HG02642 (cell line): ENCODE results near the gene ATP1B3.
"Not testable (repeated sequence)": the region's sequence is repeated elsewhere in the genome, so short reads cannot be mapped to it uniquely, and the experiment has no call there.

Source experiments
- ATAC-seq: cut with Tn5 transposase; IDR thresholded peaks from one replicate; pipeline ENCODE4 v1.9.1; 2021; ENCODE audit warnings: mild to moderate bottlenecking; ENCODE audit not compliant: unreplicated experiment, poor library complexity

Gene ATP1B3

GRCh38 chr3:141876381-141876890 lies at the start of gene ATP1B3:
Gene ATP1B3, plus strand, starts transcription at chr3:141876643. Its CDS starts 159 bp downstream, at chr3:141876802.
- peak; percentile 83 for ATAC-seq

- ATAC-seq, result no peak
Measured at GRCh38 chr3:141828487-141828886, 48.0 kb upstream of the ATP1B3 start.

DNA sequence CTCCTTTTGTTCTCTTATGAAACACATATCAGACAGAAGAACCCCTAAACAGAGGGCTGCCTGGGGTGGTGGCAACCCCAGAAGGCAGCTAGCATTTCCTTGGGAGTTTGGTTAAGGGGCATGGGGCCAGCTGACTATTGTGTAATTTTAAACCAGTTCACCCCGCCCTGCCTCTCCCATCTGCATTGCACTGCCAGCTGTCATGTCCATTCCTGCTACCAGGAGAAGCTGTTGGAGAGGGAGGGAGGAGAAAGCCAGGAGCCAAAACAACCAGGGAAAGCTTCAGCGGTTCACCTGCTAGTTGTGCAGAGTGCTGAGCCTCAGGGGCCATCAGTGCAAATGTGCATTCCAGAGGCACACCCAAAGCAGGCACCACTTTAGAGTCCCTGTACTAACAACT lies 47.6 kb upstream of the ATP1B3 start:
- no peak for ATAC-seq

GRCh38 chr3:141830508-141830907 lies 45.9 kb upstream of the ATP1B3 start:
- no peak for ATAC-seq

DNA sequence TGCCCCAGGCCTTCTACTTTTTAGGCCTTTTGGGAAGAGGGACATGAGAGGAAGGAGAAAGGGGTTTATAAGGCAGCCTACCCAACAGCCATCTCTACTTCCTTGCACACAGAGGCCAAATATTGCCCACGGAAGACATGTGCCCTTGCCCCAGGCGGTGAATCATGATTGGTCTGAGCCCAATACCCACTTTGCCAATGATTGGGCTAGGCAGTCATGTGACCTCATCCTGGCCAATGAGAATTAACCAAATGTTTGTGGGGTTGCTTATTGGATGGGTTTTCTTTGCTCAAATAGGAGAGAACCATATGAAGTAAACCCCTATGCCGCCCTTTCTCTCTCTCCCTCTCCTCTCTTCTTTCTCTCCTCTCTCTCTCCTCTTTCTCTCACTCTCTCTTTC lies 42.2 kb upstream of the ATP1B3 start:
- ATAC-seq, result no peak

DNA sequence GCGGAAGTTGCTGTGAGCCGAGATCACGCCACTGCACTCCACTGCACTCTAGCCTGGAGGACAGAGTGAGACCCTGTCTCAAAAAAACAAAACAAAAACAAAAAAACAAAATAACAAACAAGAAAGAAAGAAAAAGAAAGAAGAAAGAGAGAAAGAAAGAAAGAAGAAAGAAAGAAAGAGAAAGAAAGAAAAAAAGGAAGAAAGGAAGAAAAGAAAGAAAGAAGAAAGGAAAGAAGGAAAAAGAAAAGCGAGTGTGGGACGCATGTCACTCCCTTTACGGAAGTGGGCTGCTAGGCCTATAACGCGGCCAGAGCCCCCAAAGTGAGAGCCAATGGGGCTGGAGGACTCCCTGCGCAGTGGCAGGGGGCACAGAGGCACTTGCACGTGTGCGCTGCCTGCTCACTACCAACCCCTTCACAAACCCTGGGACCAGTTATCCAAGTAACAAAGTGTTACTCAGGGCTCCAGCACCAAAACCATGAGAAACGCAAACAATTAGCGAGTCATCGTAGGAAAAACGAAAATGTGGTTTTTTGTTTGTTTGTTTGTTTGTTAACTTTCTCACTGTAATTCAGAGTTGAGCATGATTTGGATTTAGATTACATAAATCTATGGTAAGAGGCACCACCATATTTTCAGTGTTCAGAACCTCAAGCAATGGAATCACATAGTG lies 40.8 kb upstream of the ATP1B3 start:
- ATAC-seq, result no peak

DNA sequence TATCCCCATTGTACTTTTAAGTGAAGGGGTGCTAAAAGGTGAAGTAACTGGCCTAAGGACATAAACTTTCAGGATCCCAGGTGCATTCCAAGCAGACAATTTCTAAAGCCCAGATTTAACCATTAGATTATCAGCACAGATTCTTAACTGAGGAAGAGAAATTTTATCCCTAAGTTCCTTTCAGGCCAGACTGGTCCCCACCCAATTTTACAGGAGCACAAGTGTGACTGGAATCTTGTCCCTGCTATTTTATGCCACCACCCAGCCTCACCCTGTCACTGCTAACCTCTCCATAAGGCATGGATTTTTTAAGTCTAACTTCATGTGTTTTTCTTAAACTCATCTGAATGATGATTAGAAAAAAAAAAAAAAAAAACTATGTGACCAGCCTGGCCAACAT lies 37.1 kb upstream of the ATP1B3 start:
- no peak for ATAC-seq

DNA sequence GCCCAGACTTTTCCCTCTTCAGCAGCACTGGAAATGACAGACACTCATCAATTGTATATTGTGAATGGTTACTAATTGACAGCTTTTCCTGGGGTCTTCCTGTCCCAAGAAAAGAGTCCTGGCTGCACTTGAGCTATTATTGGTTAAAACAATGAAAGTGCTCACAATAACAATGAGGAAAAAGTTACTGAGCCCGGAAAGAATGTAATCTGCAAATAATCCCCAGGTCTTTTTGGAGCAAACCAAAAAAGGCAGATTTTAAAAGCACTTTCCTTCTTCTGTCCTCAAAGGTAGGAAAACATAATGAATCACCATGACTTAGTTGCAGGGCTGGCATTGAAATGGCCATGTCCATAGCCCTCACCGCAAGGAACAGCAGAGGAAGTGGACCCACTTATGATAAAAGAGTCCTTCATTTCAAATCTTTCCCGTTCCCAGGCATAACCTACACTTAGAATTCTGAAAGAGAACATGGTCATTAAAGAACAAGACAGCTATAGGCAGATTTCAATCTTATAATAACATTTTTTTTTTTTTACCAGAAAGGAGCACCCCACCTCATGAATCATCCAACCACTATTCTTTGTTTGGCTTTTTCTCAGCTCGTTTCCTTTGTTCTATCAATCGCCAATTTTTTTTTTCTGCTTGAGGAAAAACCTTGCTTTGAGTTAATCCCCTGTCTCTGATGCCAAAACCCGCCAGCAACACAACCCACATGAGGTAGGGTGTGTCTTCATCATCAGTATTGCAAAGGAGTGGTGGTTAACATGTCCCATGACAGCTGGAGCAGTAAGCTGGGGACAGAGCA lies 35.5 kb upstream of the ATP1B3 start:
- ATAC-seq, result no peak

- ATAC-seq, result no peak
Measured at GRCh38 chr3:141844108-141844507, 32.3 kb upstream of the ATP1B3 start.

- no peak for ATAC-seq
Measured at GRCh38 chr3:141844812-141845211, 31.6 kb upstream of the ATP1B3 start.

- no peak for ATAC-seq
Measured at GRCh38 chr3:141845407-141846049, 30.9 kb upstream of the ATP1B3 start.

DNA sequence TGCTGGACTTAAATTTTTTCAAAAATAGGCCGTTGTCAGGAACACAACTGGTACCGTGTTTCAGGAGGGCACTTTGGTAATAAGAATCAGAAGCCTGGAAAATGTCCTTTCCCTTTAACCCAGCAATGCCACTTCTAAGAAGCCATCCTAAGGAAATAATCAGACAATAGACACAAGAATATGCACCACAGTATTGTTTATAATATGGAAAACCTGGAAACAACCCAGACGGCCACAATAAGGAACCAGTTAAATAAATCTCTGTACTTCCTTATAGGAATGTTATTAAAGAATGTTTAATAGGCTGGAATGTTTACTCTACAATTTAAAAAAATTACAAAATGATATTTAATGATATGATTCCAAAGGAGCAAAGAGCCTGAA lies 30.4 kb upstream of the ATP1B3 start:
- no peak for ATAC-seq

GRCh38 chr3:141848159-141848748 lies 28.2 kb upstream of the ATP1B3 start:
- ATAC-seq, result not testable (repeated sequence)

DNA sequence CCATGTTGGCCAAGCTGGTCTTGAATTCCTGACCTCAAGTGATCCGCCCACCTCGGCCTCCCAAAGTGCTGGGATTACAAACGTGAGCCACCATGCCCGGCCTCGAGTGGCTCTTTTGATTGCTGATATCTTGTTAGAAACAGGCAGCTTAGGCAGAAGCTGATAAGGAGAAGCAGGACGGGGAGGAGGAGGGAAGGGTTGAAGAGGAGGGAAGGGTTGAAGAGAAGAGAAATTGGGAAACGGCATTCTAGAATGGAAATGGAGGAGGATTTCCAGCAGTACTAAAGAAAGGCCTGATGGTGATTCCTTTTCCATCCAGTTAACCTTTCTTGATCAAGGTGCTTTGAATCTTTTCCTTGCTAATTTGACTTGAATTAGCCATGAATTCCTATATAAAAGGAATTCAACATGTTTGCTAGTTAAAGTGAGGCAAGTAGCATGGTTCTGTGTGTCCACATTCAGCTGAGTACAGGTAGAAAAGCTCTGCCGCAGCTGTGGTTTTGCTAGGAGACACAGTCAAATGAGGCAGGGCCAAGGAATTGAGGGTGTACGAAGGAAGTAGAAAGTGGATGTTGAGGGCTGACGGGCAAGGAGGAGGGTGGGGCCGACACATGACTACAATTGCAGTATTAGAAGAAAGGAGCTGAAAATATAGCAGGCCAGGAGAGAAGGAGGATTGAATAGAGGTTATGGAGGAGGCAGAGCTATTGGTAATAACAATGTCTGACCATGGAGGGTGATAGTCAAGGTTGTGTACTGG lies 27.2 kb upstream of the ATP1B3 start:
- ATAC-seq, result no peak

DNA sequence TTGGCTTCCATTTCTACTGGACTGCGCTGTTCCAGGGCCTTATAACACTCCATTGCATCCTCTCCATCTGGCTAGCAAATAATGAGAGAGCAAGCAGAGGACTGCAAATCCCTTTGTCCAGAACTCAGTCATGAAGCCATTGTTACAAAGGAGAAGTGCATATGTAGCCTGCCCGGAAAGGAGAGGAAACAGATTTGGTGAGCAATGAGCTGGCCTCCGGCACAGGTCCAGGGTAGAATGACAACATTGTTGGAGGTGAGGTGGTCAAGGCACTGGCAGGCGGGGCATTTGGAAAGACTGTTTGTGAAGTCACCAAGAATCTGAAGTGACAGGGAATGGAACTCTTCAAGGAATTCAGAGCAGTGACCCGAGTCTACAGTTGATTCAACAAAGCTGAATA lies 25.0 kb upstream of the ATP1B3 start:
- ATAC-seq, result no peak

- ATAC-seq, result no peak
Measured at GRCh38 chr3:141853081-141853601, 23.3 kb upstream of the ATP1B3 start.

GRCh38 chr3:141853629-141854168 lies 22.7 kb upstream of the ATP1B3 start:
- no peak for ATAC-seq

GRCh38 chr3:141854599-141854998 lies 21.8 kb upstream of the ATP1B3 start:
- ATAC-seq, result no peak

- no peak for ATAC-seq
Measured at GRCh38 chr3:141858312-141858711, 18.1 kb upstream of the ATP1B3 start.

GRCh38 chr3:141859651-141860050 lies 16.8 kb upstream of the ATP1B3 start:
- ATAC-seq, result no peak
